HG03575 (cell line): Measurements from ENCODE around the gene ZNF534.
"Not testable (repeated sequence)": the region's sequence is repeated elsewhere in the genome, so short reads cannot be mapped to it uniquely, and the experiment has no call there.

ENCODE experiments used
- ATAC-seq: cut with Tn5 transposase; IDR thresholded peaks from one replicate; pipeline ENCODE4 v1.9.1; 2021; ENCODE audit not compliant: unreplicated experiment, insufficient number of reproducible peaks, low FRiP score; ENCODE audit errors: extremely low read depth

ZNF534 gene

DNA sequence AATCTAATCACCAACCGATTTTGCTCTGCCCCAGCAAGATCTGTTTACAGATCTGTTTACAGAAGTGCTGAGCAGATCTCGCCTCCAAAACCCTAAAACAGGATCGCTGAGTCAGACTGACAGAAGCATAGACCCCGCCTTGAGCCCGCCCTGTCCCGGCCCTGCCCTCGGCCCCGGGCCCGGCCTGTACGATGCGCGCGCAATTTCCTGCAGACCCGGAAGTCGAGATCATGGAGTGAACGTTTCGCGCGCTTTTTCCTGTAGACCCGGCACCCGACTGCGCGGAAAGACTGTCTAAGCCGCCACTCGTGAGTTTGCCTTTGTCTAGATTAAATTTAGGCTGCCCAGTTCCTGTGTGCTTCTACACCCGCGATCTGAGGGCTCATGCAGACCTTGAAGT lies at the start of gene ZNF534:
Gene ZNF534, plus strand, starts transcription at position 212 of the 400 bp plus-strand sequence. CDS start 2,327 bp downstream, outside the sequence.
- no peak for ATAC-seq

DNA sequence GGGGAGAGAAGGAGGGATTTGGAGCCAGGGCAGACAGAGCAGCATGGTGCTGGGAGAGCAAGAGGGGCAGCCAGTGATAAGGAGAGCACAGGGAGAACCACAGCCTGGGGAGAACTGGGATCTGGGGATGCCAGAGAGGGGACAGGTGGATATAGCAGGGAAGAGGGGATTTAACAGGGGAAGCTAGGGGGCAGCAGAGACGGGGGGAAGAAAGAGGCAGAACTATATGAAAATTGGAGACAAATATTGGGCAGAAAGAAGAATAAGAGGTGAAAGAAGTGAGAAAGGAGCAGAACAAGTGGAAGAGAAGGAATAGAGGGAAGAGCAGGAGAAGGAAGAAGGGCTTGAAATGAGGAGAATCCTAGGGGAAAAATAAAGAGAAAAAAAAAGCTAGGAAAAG lies 37.8 kb upstream of the ZNF534 start:
- ATAC-seq: no peak

GRCh38 chr19:52397310-52398080 lies 31.5 kb upstream of the ZNF534 start, which contains the start of gene ZNF528:
Gene ZNF528, plus strand, starts transcription at chr19:52397849. Its CDS starts 4,165 bp downstream, at chr19:52402014.
- no peak for ATAC-seq

DNA sequence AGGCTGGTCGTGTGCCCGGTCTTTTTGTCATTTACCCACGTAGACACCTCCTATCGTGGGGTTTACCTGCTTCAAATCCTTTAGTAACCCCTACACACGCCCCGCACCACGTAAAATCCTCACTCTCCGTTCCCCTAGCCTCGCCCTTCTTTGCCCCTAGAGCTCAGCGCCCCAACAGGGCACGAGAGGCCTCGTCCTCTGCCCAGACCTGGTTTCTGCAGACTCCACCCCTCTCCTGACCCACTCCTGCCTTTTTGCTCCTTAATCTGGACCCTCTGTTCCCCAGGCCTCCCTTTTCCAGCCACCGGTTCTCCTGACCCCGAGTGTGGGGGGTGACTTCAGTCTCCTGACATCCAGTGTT lies 30.9 kb upstream of the ZNF534 start:
- ATAC-seq: no peak

DNA sequence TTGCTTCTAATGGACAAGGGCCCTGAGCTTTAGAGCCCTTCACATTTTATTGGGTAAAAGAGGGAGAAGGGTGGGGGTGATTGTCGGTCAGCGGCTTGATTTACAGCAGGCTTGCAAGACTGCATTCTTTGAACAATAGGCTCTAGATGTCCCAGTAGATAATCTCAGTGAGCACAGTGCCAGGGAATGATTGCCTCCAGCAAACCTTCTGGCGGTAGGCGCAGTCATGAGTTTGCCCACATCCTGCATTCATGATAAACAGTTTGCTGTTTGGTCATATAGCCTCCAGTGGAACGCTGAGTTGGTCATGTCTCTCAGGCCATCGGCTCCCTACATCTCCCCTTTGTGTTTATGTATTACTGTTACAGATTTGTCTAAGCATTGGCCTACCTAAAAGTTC lies 18.7 kb upstream of the ZNF534 start:
- no peak for ATAC-seq

- ATAC-seq: no peak
Observed at GRCh38 chr19:52415711-52416110, 13.2 kb upstream of the ZNF534 start.

DNA sequence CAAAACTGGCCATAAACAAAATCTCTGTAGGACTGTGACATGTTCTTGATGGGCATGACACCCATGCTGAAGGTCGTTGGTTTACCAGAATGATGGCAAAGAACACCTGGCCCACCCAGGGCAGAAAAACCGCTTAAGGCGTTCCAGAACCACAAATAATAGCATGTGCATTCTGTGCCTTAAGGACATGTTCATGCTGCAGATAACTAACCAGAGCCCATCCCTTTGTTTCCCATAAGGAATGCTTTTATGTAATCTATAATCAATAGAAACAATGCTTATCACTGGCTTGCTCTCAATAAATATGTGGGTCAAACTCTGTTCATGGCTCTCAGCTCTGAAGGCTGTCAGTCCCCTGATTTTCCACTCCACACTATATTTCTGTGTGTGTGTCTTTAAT lies 13.2 kb downstream of the ZNF534 start:
- ATAC-seq: no peak

GRCh38 chr19:52444506-52444905 lies 15.6 kb downstream of the ZNF534 start:
- ATAC-seq: no peak

DNA sequence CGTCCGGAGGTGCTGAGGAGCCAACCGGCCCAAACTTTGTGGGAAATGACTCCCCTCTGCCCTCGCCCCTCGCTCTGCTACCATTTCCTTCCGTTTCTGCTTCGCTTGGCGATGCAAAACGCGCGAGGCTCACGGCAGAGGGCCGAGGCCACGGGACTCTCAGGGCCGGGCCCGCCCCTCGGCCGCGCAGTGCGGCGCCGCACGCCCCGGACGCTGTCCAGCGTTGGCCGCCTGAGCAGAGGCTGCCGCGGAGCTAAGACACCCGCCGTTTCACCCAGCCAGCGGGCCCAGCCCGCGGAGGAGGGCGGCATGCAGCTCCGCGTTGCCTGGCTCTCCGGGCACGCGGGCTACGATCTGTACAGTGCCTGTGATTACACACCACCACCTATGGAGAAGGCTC lies 22.3 kb downstream of the ZNF534 start:
- no peak for ATAC-seq

- ATAC-seq: no peak
Observed at GRCh38 chr19:52453324-52454094, 24.6 kb downstream of the ZNF534 start, which contains the start of gene ZNF578. Gene ZNF578, plus strand, starts transcription at chr19:52453553. Its CDS starts 48,293 bp downstream, at chr19:52501846.

- ATAC-seq: no peak
Observed at GRCh38 chr19:52464798-52465470, 36.0 kb downstream of the ZNF534 start.

- no peak for ATAC-seq
Observed at GRCh38 chr19:52473655-52474350, 44.9 kb downstream of the ZNF534 start.

DNA sequence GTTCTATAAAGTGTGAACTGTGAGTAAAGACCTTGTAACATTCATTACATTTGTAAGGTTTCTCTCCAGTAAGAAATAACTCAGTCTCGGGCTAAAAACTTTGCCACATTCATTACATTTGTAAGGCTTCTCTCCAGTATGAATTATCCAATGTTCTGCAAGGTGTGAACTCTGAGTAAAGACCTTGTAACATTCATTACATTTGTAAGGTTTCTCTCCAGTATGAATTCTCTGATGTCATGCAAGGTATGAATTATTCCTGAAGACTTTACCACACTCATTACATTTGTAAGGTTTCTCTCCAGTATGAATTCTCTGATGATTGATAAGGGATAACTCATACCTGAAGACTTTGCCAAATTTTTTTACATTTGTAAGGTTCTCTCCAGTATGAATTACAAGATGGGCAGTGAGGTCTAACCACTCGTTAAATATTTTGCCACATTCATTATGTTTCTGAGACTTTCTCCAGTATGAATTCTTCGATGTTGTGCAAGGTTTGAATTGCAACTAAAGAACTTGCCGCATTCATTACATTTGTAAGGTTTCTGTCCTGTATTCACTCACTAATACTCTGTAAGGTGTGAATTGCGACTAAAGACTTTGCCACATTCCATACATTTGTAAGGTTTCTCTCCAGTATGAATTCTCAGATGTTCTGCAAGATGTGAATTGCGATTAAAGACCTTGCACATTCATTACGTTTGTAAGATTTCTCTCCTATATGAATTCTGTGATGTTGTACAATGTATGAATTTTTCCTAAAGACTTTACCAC lies 45.6 kb downstream of the ZNF534 start:
- no peak for ATAC-seq

GRCh38 chr19:52484111-52484743 lies 55.3 kb downstream of the ZNF534 start:
- not testable (repeated sequence) for ATAC-seq

DNA sequence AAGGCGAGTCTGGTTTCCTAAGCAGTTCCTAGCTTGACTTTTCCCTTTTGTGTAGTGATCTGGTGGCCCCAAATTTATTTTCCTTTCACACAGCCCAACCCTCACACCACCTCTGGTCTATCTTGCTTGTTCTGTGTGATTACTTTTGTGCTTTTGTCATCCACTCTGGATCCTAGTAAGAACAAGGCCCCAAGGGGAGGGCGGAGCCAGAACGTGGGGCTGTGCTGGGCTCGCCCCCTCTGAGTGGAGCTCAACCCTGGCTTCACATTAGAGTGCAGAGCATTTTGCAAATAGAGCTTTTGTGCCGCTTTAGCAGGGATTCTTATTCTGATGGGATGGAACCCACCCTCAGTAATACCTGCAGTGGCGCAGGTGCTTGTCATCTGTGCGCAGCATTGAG lies 56.1 kb downstream of the ZNF534 start:
- not testable (repeated sequence) for ATAC-seq

DNA sequence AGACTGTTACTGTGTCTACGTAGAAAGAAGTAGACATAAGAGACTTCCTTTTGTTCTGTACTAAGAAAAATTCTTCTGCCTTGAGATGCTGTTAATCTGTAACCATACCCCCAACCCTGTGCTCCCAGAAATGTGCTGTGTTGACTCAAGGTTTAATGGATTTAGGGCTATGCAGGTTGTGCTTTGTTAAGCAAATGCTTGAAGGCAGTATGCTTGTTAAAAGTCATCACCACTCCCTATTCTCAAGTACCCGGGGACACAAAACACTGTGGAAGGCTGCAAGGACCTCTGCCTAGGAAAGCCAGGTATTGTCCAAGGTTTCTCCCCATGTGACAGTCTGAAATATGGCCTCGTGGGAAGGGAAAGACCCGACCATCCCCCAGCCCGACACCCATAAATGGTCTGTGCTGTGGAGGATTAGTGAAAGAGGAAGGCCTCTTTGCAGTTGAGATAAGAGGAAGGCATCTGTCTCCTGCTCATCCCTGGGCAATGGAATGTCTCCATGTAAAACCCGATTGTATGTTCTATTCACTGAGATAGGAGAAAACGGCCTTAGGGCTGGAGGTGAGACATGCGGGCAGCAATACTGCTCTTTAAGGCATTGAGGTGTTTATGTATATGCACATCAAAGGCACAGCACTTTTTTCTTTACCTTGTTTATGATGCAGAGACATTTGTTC lies 56.8 kb downstream of the ZNF534 start:
- not testable (repeated sequence) for ATAC-seq

GRCh38 chr19:52492201-52492993 lies 63.4 kb downstream of the ZNF534 start:
- ATAC-seq: no peak
